C4-2B (cell line): Measurements from ENCODE around the gene COL7A1.

ENCODE experiments used
- CTCF ChIP-seq: fragments of 450-650 bp; conservative IDR thresholded peaks from 2 replicates; pipeline ENCODE4 v1.5.1; 2017; ENCODE audit warnings: mild to moderate bottlenecking
- ZFX ChIP-seq: fragments of 450-650 bp; IDR thresholded peaks from 2 replicates; pipeline ENCODE4 v1.6.1; 2017

GRCh38 chr3:48553886-48554845 is 41.0 kb downstream of the COL7A1 start:
- TF ChIP-seq CTCF: no peak
- TF ChIP-seq ZFX: no peak
